NB4 (cell line): ENCODE data around the gene GXYLT2.

Experiments used
- DNase-seq: peaks from one replicate; pipeline ENCODE4 v3.0.0; 2010; ENCODE audit warnings: low read depth
- H3K4me3 ChIP-seq: one replicate; pipeline ENCODE4 v1.5.1; 2011; ENCODE audit warnings: mild to moderate bottlenecking, low read depth, low read length, moderate library complexity
- CTCF ChIP-seq: IDR thresholded peaks from one replicate; pipeline ENCODE4 v1.5.1; 2012; ENCODE audit warnings: low read depth, low read length
- MAX ChIP-seq: IDR thresholded peaks from 2 replicates; pipeline ENCODE4 v1.6.1; 2011; ENCODE audit warnings: low read depth, low read length
- MYC ChIP-seq: IDR thresholded peaks from 2 replicates; pipeline ENCODE4 v1.6.1; 2011; ENCODE audit warnings: low read depth, low read length
- POLR2A ChIP-seq: IDR thresholded peaks from 2 replicates; pipeline ENCODE4 v1.6.1; 2011; ENCODE audit warnings: mild to moderate bottlenecking; ENCODE audit not compliant: insufficient read length; ENCODE audit errors: extremely low read depth

Gene GXYLT2

GRCh38 chr3:72985576-72985975 is 97.7 kb downstream of the GXYLT2 start:
- TF ChIP-seq CTCF (no peak), MAX (no peak), POLR2A (no peak), MYC (no peak)
- no peak overlapping the region for H3K4me3 ChIP-seq
- DNase-seq, result no peak

GRCh38 chr3:72990701-72991395 is 103.0 kb downstream of the GXYLT2 start:
- peak; percentile 37 for DNase-seq
- no peak for TF ChIP-seq MYC
- no peak for TF ChIP-seq MAX
- TF ChIP-seq POLR2A, result no peak
- no peak for TF ChIP-seq CTCF
- no peak overlapping the region for H3K4me3 ChIP-seq

GRCh38 chr3:72991522-72991921 is 103.7 kb downstream of the GXYLT2 start:
- H3K4me3 ChIP-seq, result no peak overlapping the region
- TF ChIP-seq MAX (no peak), CTCF (no peak), POLR2A (no peak), MYC (no peak)
- no peak for DNase-seq

- TF ChIP-seq MAX, result no peak
- TF ChIP-seq MYC, result no peak
- no peak for TF ChIP-seq CTCF
- TF ChIP-seq POLR2A, result no peak
- H3K4me3 ChIP-seq, result no peak overlapping the region
- DNase-seq, result no peak
Measured at GRCh38 chr3:72993391-72993790, 105.5 kb downstream of the GXYLT2 start.

- no peak for TF ChIP-seq MYC
- no peak for TF ChIP-seq MAX
- TF ChIP-seq CTCF, result no peak
- TF ChIP-seq POLR2A, result no peak
- no peak for DNase-seq
- no peak overlapping the region for H3K4me3 ChIP-seq
Measured at GRCh38 chr3:72995337-72995736, 107.5 kb downstream of the GXYLT2 start.
